ENCODE measurements around the gene TMEM132C.

The TMEM132C gene

GRCh38 chr12:128699106-128699505 is 432.1 kb downstream of the TMEM132C start:
- no peaks in the 10 kb centered on the region for H3K4me1 Mint-ChIP-seq (ENCODE audit: low read depth)
- H3K27ac Mint-ChIP-seq = no peak overlapping the region
- H3K36me3 Mint-ChIP-seq (ENCODE audit: low read depth) = no peaks in the 10 kb centered on the region
- H3K9me3 Mint-ChIP-seq = no peaks in the 10 kb centered on the region
- no peak overlapping the region for H3K4me3 Mint-ChIP-seq
- intact Hi-C loops (cut with micrococcal nuclease) = no loop called here
- peaks cover 3% of the 10 kb centered on the region for H3K27me3 Mint-ChIP-seq

GRCh38 chr12:128702371-128702770 is 435.4 kb downstream of the TMEM132C start:
- Mint-ChIP-seq H3K9me3 (no peaks in the 10 kb centered on the region), H3K4me1 (ENCODE audit: low read depth) (no peaks in the 10 kb centered on the region), H3K27me3 (peaks cover 3% of the 10 kb centered on the region), H3K4me3 (no peak overlapping the region), H3K27ac (no peak overlapping the region), H3K36me3 (ENCODE audit: low read depth) (no peaks in the 10 kb centered on the region)
- intact Hi-C loops (cut with micrococcal nuclease) = no loop called here

- Mint-ChIP-seq H3K9me3 (no peaks in the 10 kb centered on the region), H3K4me3 (no peak overlapping the region), H3K36me3 (ENCODE audit: low read depth) (no peaks in the 10 kb centered on the region)
These were observed 438.2 kb downstream of the TMEM132C start for GRCh38 chr12:128705140-128705539.

GRCh38 chr12:128707488-128707887 is 440.5 kb downstream of the TMEM132C start:
- Mint-ChIP-seq H3K36me3 (ENCODE audit: low read depth) (no peaks in the 10 kb centered on the region), H3K4me3 (no peak overlapping the region), H3K9me3 (no peaks in the 10 kb centered on the region), H3K4me1 (ENCODE audit: low read depth) (no peaks in the 10 kb centered on the region), H3K27me3 (no peaks in the 10 kb centered on the region), H3K27ac (no peak overlapping the region)
- intact Hi-C loops (cut with micrococcal nuclease) = no loop called here

More at GRCh38 chr12:128705140-128705539, 438.2 kb downstream of the TMEM132C start:
- Mint-ChIP-seq H3K27me3 (peaks cover 3% of the 10 kb centered on the region), H3K4me1 (ENCODE audit: low read depth) (no peaks in the 10 kb centered on the region), H3K27ac (no peak overlapping the region)
- intact Hi-C loops (cut with micrococcal nuclease) = no loop called here

GRCh38 chr12:128708789-128709188 is 441.8 kb downstream of the TMEM132C start:
- intact Hi-C loops (cut with micrococcal nuclease) = no loop called here
- Mint-ChIP-seq H3K4me3 (no peak overlapping the region), H3K27ac (no peak overlapping the region), H3K27me3 (no peaks in the 10 kb centered on the region), H3K36me3 (ENCODE audit: low read depth) (no peaks in the 10 kb centered on the region), H3K9me3 (no peaks in the 10 kb centered on the region), H3K4me1 (ENCODE audit: low read depth) (no peaks in the 10 kb centered on the region)

DNA sequence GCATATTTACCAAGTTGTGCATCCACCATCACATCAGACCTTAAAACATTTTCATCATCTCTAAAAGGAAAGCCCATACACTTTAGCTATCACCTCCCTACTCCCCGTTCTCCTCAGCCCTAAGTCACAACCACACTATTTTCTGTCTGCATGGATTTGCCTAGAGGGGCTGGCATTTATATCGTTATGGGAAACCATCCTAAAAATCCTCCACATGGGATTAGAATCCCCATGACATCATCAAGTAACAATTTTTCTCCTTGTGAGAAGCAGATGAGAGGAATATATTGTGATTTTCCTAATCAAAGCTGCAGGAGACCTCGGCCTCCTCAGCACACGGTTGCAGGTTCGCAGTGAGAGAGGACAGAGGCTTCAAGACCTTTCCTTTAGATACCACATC is 442.7 kb downstream of the TMEM132C start:
- intact Hi-C loops (cut with micrococcal nuclease) = no loop called here
- H3K4me1 Mint-ChIP-seq (ENCODE audit: low read depth) = no peaks in the 10 kb centered on the region
- no peak overlapping the region for H3K4me3 Mint-ChIP-seq
- no peaks in the 10 kb centered on the region for H3K36me3 Mint-ChIP-seq (ENCODE audit: low read depth)
- H3K27me3 Mint-ChIP-seq = no peaks in the 10 kb centered on the region
- H3K27ac Mint-ChIP-seq = no peak overlapping the region
- H3K9me3 Mint-ChIP-seq = no peaks in the 10 kb centered on the region

- intact Hi-C loops (cut with micrococcal nuclease) = no loop called here
- Mint-ChIP-seq H3K4me1 (ENCODE audit: low read depth) (no peaks in the 10 kb centered on the region), H3K27ac (no peak overlapping the region), H3K36me3 (ENCODE audit: low read depth) (no peaks in the 10 kb centered on the region), H3K27me3 (no peaks in the 10 kb centered on the region), H3K4me3 (no peak overlapping the region), H3K9me3 (no peaks in the 10 kb centered on the region)
These were observed 444.5 kb downstream of the TMEM132C start for GRCh38 chr12:128711486-128711885.

DNA sequence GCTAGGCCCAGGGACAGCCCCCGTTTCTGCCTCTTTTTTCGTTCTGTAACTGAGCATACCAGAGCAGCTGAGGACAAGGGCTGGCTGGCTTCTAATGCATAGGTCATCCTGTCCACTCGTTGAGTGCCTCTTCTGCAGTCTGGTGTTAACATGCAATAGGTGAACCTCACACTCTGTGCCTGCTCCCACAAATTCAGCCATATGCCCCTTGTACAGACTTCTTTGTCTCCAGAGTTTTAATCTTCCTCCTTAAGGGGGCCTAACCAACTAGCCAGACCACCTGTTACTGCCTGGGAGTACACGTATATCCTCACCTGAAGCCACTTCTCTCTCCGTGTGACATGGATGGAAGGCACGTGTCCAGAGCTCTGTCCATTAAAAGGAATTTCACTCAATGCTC is 445.7 kb downstream of the TMEM132C start:
- Mint-ChIP-seq H3K27ac (no peak overlapping the region), H3K36me3 (ENCODE audit: low read depth) (no peaks in the 10 kb centered on the region), H3K9me3 (no peaks in the 10 kb centered on the region), H3K27me3 (no peaks in the 10 kb centered on the region), H3K4me1 (ENCODE audit: low read depth) (no peaks in the 10 kb centered on the region), H3K4me3 (no peak overlapping the region)
- intact Hi-C loops (cut with micrococcal nuclease) = no loop called here

- H3K27ac Mint-ChIP-seq = no peak overlapping the region
- no peaks in the 10 kb centered on the region for H3K4me1 Mint-ChIP-seq (ENCODE audit: low read depth)
- no peak overlapping the region for H3K4me3 Mint-ChIP-seq
- intact Hi-C loops (cut with micrococcal nuclease) = no loop called here
- H3K36me3 Mint-ChIP-seq (ENCODE audit: low read depth) = no peaks in the 10 kb centered on the region
- H3K9me3 Mint-ChIP-seq = peaks cover 10% of the 10 kb centered on the region
- no peaks in the 10 kb centered on the region for H3K27me3 Mint-ChIP-seq
These were observed 448.5 kb downstream of the TMEM132C start for GRCh38 chr12:128715485-128715884.

- Mint-ChIP-seq H3K9me3 (peaks cover 2% of the 10 kb centered on the region), H3K27ac (no peak overlapping the region), H3K27me3 (peaks cover 5% of the 10 kb centered on the region), H3K4me1 (ENCODE audit: low read depth) (no peaks in the 10 kb centered on the region), H3K36me3 (ENCODE audit: low read depth) (no peaks in the 10 kb centered on the region), H3K4me3 (no peak overlapping the region)
- intact Hi-C loops (cut with micrococcal nuclease) = no loop called here
These were observed 457.6 kb downstream of the TMEM132C start for GRCh38 chr12:128724468-128725046.

DNA sequence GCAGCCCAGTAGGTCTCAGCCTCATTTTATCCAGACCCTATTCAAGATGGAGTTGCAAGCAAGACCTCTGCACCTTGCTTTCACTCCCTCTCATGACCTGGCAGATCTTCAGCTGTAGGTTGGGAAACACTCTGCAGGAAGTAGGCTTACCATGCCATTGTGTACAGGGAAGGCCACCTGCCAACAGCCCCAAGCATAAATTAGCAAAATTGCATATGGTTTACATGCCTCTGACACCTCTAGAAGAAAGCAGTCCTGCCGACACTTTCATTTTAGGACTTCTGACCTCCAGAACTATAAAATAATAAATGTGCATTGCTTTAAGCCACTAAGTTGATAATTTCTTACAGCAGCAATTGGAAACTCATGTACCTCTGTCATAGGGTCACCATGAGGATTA is 459.9 kb downstream of the TMEM132C start:
- Mint-ChIP-seq H3K9me3 (no peaks in the 10 kb centered on the region), H3K36me3 (ENCODE audit: low read depth) (no peaks in the 10 kb centered on the region), H3K27me3 (peaks cover 6% of the 10 kb centered on the region), H3K4me3 (no peak overlapping the region), H3K4me1 (ENCODE audit: low read depth) (no peaks in the 10 kb centered on the region), H3K27ac (no peak overlapping the region)
- intact Hi-C loops (cut with micrococcal nuclease) = no loop called here

- H3K4me1 Mint-ChIP-seq (ENCODE audit: low read depth) = no peaks in the 10 kb centered on the region
- H3K27me3 Mint-ChIP-seq = peaks cover 6% of the 10 kb centered on the region
- H3K36me3 Mint-ChIP-seq (ENCODE audit: low read depth) = no peaks in the 10 kb centered on the region
- no peak overlapping the region for H3K4me3 Mint-ChIP-seq
- H3K9me3 Mint-ChIP-seq = no peaks in the 10 kb centered on the region
- H3K27ac Mint-ChIP-seq = no peak overlapping the region
- intact Hi-C loops (cut with micrococcal nuclease) = no loop called here
These were observed 460.5 kb downstream of the TMEM132C start for GRCh38 chr12:128727461-128727860.

DNA sequence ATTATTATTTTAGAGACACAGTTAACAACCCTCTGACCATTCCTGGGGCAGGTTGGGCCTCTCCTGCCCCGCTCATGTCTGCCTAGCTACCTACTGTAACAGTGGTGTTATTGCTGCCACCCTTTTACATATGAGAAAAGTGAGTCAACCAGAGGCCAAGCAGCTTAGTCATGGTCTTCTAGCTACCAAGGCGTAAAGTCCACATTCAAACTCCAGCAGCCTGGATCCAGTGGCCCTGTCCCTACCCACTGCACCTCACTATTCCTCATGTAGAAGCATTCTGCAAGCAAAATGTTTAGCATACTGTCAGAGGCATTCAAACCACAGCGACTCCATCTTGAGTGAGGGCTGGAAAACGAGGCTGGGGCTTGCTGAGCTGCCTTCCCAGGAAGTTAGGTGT is 461.0 kb downstream of the TMEM132C start:
- no peak overlapping the region for H3K4me3 Mint-ChIP-seq
- no peaks in the 10 kb centered on the region for H3K36me3 Mint-ChIP-seq (ENCODE audit: low read depth)
- intact Hi-C loops (cut with micrococcal nuclease) = no loop called here
- H3K27me3 Mint-ChIP-seq = peaks cover 6% of the 10 kb centered on the region
- H3K9me3 Mint-ChIP-seq = no peaks in the 10 kb centered on the region
- H3K27ac Mint-ChIP-seq = no peak overlapping the region
- no peaks in the 10 kb centered on the region for H3K4me1 Mint-ChIP-seq (ENCODE audit: low read depth)

GRCh38 chr12:128729628-128730121 is 462.7 kb downstream of the TMEM132C start:
- H3K36me3 Mint-ChIP-seq (ENCODE audit: low read depth) = no peaks in the 10 kb centered on the region
- no peak overlapping the region for H3K4me3 Mint-ChIP-seq
- peaks cover 6% of the 10 kb centered on the region for H3K27me3 Mint-ChIP-seq
- intact Hi-C loops (cut with micrococcal nuclease) = no loop called here
- H3K9me3 Mint-ChIP-seq = no peaks in the 10 kb centered on the region
- no peak overlapping the region for H3K27ac Mint-ChIP-seq
- H3K4me1 Mint-ChIP-seq (ENCODE audit: low read depth) = no peaks in the 10 kb centered on the region

DNA sequence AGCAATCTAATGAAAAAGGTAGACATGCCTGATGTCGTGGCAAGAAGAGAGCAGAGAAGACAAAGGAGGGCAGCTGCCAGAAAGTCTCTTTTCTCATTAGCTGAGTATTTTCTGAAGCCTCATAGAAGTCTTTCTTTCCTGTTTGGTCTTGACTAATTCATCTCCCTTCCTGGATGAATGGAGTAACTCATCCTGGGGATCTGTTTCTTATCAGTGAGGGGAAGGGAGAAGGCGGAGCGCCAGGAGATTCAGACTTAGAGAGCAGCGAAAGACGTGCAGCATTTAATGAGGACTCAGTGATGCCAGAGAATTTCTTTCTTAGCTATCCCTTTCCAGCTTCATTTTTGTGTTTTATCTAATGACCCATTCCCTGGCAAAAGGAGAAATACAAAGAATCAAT is 467.4 kb downstream of the TMEM132C start:
- intact Hi-C loops (cut with micrococcal nuclease) = no loop called here
- Mint-ChIP-seq H3K9me3 (no peaks in the 10 kb centered on the region), H3K27ac (no peak overlapping the region), H3K4me3 (no peak overlapping the region), H3K4me1 (ENCODE audit: low read depth) (no peaks in the 10 kb centered on the region), H3K27me3 (peaks cover 8% of the 10 kb centered on the region), H3K36me3 (ENCODE audit: low read depth) (no peaks in the 10 kb centered on the region)

All from dendritic cell treated with granulocyte-macrophage colony-stimulating factor and Interleukin-4, amounts not matched to agents 40 ng/mL and 50 ng/mL, for 4 days (primary cell).